HG03196 (cell line): Measurements from ENCODE around the gene PCSK6.

Experiments used
- ATAC-seq: cut with Tn5 transposase; IDR thresholded peaks from one replicate; pipeline ENCODE4 v1.9.1; 2021; ENCODE audit not compliant: unreplicated experiment

Gene PCSK6

DNA sequence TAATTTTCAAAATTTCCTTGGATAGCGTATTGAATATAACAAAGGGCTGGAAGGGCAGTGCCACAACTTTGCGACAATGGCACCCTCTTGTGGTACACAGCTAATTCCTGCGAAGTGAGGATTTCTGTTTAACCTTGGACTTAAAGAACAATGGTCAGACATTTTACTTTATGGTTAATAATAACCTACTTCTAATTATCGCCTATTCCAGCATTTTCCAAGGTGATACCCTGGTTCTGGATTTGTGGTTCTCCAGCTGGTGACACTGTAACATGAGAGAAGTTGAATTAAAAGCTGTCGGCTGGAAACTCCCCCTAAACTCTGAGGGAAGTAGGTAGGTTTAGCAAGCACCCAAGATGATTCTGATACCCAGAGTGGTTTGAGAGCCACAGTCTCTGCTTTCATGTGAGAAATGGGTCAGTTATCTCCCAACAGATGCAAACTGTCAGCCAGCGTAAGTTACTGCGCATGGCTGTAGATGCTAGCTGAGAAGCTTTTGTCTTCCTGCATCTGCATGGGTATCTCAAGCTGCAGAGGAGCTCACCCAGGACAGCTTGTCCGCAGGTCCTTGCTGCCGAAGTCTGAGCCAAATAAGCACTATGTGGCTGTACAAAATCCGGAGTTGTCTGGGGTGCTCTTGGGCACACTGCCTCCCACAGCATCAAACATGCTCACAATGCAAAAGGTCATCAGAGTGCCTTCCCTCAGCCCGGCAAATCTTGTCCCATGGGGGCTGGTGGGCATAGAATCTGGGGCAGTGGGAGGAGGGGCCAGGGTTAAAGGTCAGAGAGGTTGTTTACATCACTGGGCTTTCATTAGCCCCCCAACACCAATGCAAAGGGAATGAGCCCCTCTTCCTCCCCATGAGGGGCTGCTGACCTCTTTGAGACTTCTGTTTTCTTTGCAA, 231.0 kb downstream of the PCSK6 start:
- no peak for ATAC-seq

DNA sequence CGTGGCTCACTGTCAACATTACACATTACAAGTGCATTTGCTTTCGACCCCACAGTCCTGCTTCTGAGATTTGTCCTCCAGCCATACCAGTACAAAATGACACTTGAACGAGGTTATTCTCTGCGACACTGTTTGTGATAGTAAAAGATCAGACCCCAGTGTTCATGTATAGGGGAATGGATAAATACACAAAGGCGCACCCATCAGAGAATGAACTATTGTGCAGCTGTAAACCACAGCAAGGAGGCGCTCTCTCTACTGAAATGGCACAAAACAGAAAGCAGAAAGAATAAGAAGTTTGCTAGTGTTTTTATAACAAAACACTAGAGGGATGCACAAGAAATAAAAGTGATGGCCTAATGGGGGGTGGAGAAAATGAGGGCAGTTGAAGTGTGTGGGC, 232.8 kb downstream of the PCSK6 start:
- no peak for ATAC-seq

GRCh38 chr15:101255615-101256241, 233.8 kb downstream of the PCSK6 start:
- no peak for ATAC-seq

GRCh38 chr15:101255051-101255395, 234.5 kb downstream of the PCSK6 start:
- no peak for ATAC-seq

GRCh38 chr15:101254157-101255050, 235.1 kb downstream of the PCSK6 start:
- no peak for ATAC-seq
